CD4-positive, alpha-beta T cell treated with Interferon gamma for 1 hour (primary cell): ENCODE data around the gene TEX38.
"Not testable (repeated sequence)": the region's sequence is repeated elsewhere in the genome, so short reads cannot be mapped to it uniquely, and the experiment has no call there.

Experiments
- DNase-seq: peaks from one replicate; pipeline ENCODE4 v3.0.0-alpha.2; 2020

TEX38 gene

GRCh38 chr1:46671554-46671953 lies at the start of gene TEX38:
TEX38 (plus strand) TSS chr1:46671854; CDS start chr1:46671935, 81 bp downstream.
- no peak for DNase-seq

- no peak for DNase-seq
These were observed 49.7 kb upstream of the TEX38 start for GRCh38 chr1:46621930-46622329.

- no peak for DNase-seq
These were observed 49.3 kb upstream of the TEX38 start for GRCh38 chr1:46622344-46622743.

GRCh38 chr1:46623743-46624644 lies 47.7 kb upstream of the TEX38 start:
- no peak for DNase-seq

- DNase-seq = no peak
These were observed 40.9 kb upstream of the TEX38 start for GRCh38 chr1:46630719-46631118.

- no peak for DNase-seq
These were observed 36.4 kb upstream of the TEX38 start for GRCh38 chr1:46635205-46635604.

- no peak for DNase-seq
These were observed 34.1 kb upstream of the TEX38 start for GRCh38 chr1:46637444-46638083.

- no peak for DNase-seq
These were observed 32.7 kb upstream of the TEX38 start for GRCh38 chr1:46638921-46639320.

- DNase-seq = no peak
These were observed 32.1 kb upstream of the TEX38 start for GRCh38 chr1:46639547-46639946.

GRCh38 chr1:46642115-46642680 lies 29.5 kb upstream of the TEX38 start:
- no peak for DNase-seq

GRCh38 chr1:46643368-46643775 lies 28.3 kb upstream of the TEX38 start:
- DNase-seq = no peak

GRCh38 chr1:46645815-46646214 lies 25.8 kb upstream of the TEX38 start:
- no peak for DNase-seq

- no peak for DNase-seq
These were observed 25.3 kb upstream of the TEX38 start for GRCh38 chr1:46646331-46646730.

- no peak for DNase-seq
These were observed 24.8 kb upstream of the TEX38 start for GRCh38 chr1:46646844-46647243.

- DNase-seq = no peak
These were observed 24.0 kb upstream of the TEX38 start for GRCh38 chr1:46647611-46648010.

- DNase-seq = no peak
These were observed 21.9 kb upstream of the TEX38 start for GRCh38 chr1:46649764-46650163.

GRCh38 chr1:46650491-46650890 lies 21.2 kb upstream of the TEX38 start:
- no peak for DNase-seq

- not testable (repeated sequence) for DNase-seq
These were observed 20.5 kb upstream of the TEX38 start for GRCh38 chr1:46651152-46651551.

GRCh38 chr1:46652321-46653100 lies 19.1 kb upstream of the TEX38 start:
- no peak for DNase-seq

- no peak for DNase-seq
These were observed 18.2 kb upstream of the TEX38 start for GRCh38 chr1:46653405-46653958.

- DNase-seq = no peak
These were observed 17.6 kb upstream of the TEX38 start for GRCh38 chr1:46654012-46654411.

- DNase-seq = not testable (repeated sequence)
These were observed 17.0 kb upstream of the TEX38 start for GRCh38 chr1:46654698-46655097.

- DNase-seq = no peak
These were observed 15.8 kb upstream of the TEX38 start for GRCh38 chr1:46655848-46656247.
